IMR-90 (cell line): ENCODE measurements around the gene MRPL10. TPM values are rescaled to one million over a fixed set of nuclear protein-coding genes. Genes with fewer than 3 reads are reported as not detected.

Experiments
- ATAC-seq: fragments of 200-7000 bp; cut with Tn5 transposase; 2 replicates; pipeline ENCODE4 v1.9.1; 2020; ENCODE audit warnings: low read depth, mild to moderate bottlenecking, moderate library complexity
- BruUV-seq: library from RNA; stranded (reverse); fragments of 400-500 nt; replicated peaks from 2 replicates; lab custom pipeline; 2021; lab: Mats Ljungman, UMichigan
- CTCF ChIA-PET: fragments of 300-600 bp; formaldehyde crosslinking; extraction: SDS; loops from one replicate; lab custom pipeline; 2021; ENCODE audit warnings: antibody characterized with exemption; lab: Yijun Ruan, JAX
- POLR2A ChIA-PET: fragments of 300-600 bp; sonication (Branson Sonifier 250); formaldehyde crosslinking; loops from one replicate; lab custom pipeline; 2022; ENCODE audit warnings: antibody characterized with exemption; ENCODE audit not compliant: unreplicated experiment; lab: Charles Lee
- DNase-seq: peaks from one replicate; pipeline ENCODE4 v3.0.0; 2013
- H2AFZ ChIP-seq: replicated peaks from 2 replicates; pipeline ENCODE3; 2013; ENCODE audit warnings: low read length, mild to moderate bottlenecking; ENCODE audit not compliant: poor library complexity
- H2AK5ac ChIP-seq: 2 replicates; pipeline ENCODE4 v1.6.1; 2013; ENCODE audit warnings: low read depth, low read length, inconsistent platforms
- H2AK9ac ChIP-seq: replicated peaks from 2 replicates; pipeline ENCODE3; 2013; ENCODE audit warnings: mild to moderate bottlenecking, low read depth, low read length, moderate library complexity; ENCODE audit not compliant: poor library complexity
- H2BK120ac ChIP-seq: 2 replicates; pipeline ENCODE4 v1.6.1; 2013; ENCODE audit warnings: low read depth, low read length, inconsistent platforms
- H2BK15ac ChIP-seq: 3 replicates; pipeline ENCODE4 v1.6.1; 2013; ENCODE audit warnings: low read depth, low read length, inconsistent platforms
- H2BK20ac ChIP-seq: 2 replicates; pipeline ENCODE4 v1.6.1; 2013; ENCODE audit warnings: low read depth, mild to moderate bottlenecking, inconsistent platforms, low read length, moderate library complexity
- H2BK5ac ChIP-seq: 2 replicates; pipeline ENCODE4 v1.6.1; 2013; ENCODE audit warnings: mild to moderate bottlenecking, low read depth, low read length, inconsistent platforms; ENCODE audit not compliant: poor library complexity, severe bottlenecking
- H3K14ac ChIP-seq: replicated peaks from 2 replicates; pipeline ENCODE4 v1.6.1; 2013; ENCODE audit warnings: low read depth, low read length, inconsistent platforms
- H3K18ac ChIP-seq: 2 replicates; pipeline ENCODE4 v1.6.1; 2013; ENCODE audit warnings: low read depth, low read length, control low read depth
- H3K23ac ChIP-seq: 2 replicates; pipeline ENCODE4 v1.6.1; 2013; ENCODE audit warnings: low read depth, low read length, inconsistent platforms
- H3K27ac ChIP-seq: 2 replicates; pipeline ENCODE4 v1.5.1; 2013; ENCODE audit warnings: mild to moderate bottlenecking, control low read depth, low read length; ENCODE audit not compliant: insufficient read depth
- H3K27me3 ChIP-seq: 2 replicates; pipeline ENCODE4 v1.6.1; 2013; ENCODE audit warnings: low read length; ENCODE audit not compliant: control insufficient read depth, insufficient read depth
- H3K36me3 ChIP-seq: 2 replicates; pipeline ENCODE4 v1.6.1; 2013; ENCODE audit warnings: low read length, mixed read lengths; ENCODE audit not compliant: control insufficient read depth, insufficient read depth
- H3K4ac ChIP-seq: 2 replicates; pipeline ENCODE4 v1.6.1; 2013; ENCODE audit warnings: low read depth, low read length, inconsistent platforms
- H3K4me1 ChIP-seq: 2 replicates; pipeline ENCODE4 v1.6.1; 2013; ENCODE audit warnings: low read length, mixed read lengths; ENCODE audit not compliant: control insufficient read depth, insufficient read depth
- H3K4me2 ChIP-seq: 2 replicates; pipeline ENCODE4 v1.6.1; 2013; ENCODE audit warnings: low read depth, mild to moderate bottlenecking, control low read depth, low read length, moderate library complexity
- H3K4me3 ChIP-seq: 2 replicates; pipeline ENCODE4 v1.5.1; 2013; ENCODE audit warnings: low read depth, mild to moderate bottlenecking, control low read depth, low read length, moderate library complexity; ENCODE audit not compliant: insufficient read depth
- H3K56ac ChIP-seq: 2 replicates; pipeline ENCODE4 v1.6.1; 2013; ENCODE audit warnings: low read length, inconsistent platforms; ENCODE audit not compliant: insufficient read depth; ENCODE audit errors: extremely low read depth
- H3K79me1 ChIP-seq, 2 experiments: 2 replicates each; pipeline ENCODE4 v1.6.1; 2013; ENCODE audit warnings: low read length in 2 of 2, inconsistent platforms in 1 of 2, low read depth in 1 of 2
- H3K9ac ChIP-seq: 2 replicates; pipeline ENCODE4 v1.6.1; 2013; ENCODE audit warnings: low read depth, low read length, control low read depth
- H3K9me1 ChIP-seq: 2 replicates; pipeline ENCODE4 v1.6.1; 2013; ENCODE audit warnings: low read length, inconsistent platforms; ENCODE audit not compliant: insufficient read depth
- H3K9me3 ChIP-seq: 2 replicates; pipeline ENCODE4 v1.6.1; 2013; ENCODE audit warnings: low read length; ENCODE audit not compliant: control insufficient read depth, insufficient read depth
- H4K20me1 ChIP-seq: 2 replicates; pipeline ENCODE4 v1.6.1; 2013; ENCODE audit warnings: low read length, inconsistent platforms; ENCODE audit not compliant: insufficient read depth
- H4K5ac ChIP-seq: 2 replicates; pipeline ENCODE4 v1.6.1; 2013; ENCODE audit warnings: mild to moderate bottlenecking, low read depth, low read length, control low read depth
- H4K8ac ChIP-seq, 2 experiments: 2 replicates each; pipeline ENCODE4 v1.6.1; 2013; ENCODE audit warnings: low read depth in 2 of 2, low read length in 2 of 2, control low read depth in 1 of 2, inconsistent platforms in 1 of 2
- H4K91ac ChIP-seq: 2 replicates; pipeline ENCODE4 v1.6.1; 2013; ENCODE audit warnings: low read depth, low read length, inconsistent platforms; ENCODE audit not compliant: insufficient read depth
- BHLHE40 ChIP-seq: fragments of 150-350 bp; IDR thresholded peaks from 2 replicates; pipeline ENCODE4 v1.6.1; 2016; ENCODE audit warnings: mild to moderate bottlenecking, low read depth, low read length
- CEBPB ChIP-seq: IDR thresholded peaks from 2 replicates; pipeline ENCODE4 v1.6.1; 2012; ENCODE audit warnings: low read depth, low read length, improper control_type of control experiment
- CTCF ChIP-seq: conservative IDR thresholded peaks from 2 replicates; pipeline ENCODE4 v1.5.1; 2012; ENCODE audit warnings: mild to moderate bottlenecking, low read depth, low read length, improper control_type of control experiment
- RAD21 ChIP-seq: IDR thresholded peaks from 2 replicates; pipeline ENCODE4 v1.6.1; 2012; ENCODE audit warnings: low read length, improper control_type of control experiment
- SMC3 ChIP-seq: fragments of 150-350 bp; IDR thresholded peaks from 2 replicates; pipeline ENCODE4 v1.6.1; 2016; ENCODE audit warnings: low read depth, mild to moderate bottlenecking, antibody characterized with exemption, low read length, moderate library complexity
- WGBS, 2 experiments: methylation state at CpG; one replicate each; pipeline versions ENCODE4 v1.1.5 to v1.1.7; 2013; ENCODE audit warnings: missing lambda C conversion rate in 2 of 2; ENCODE audit not compliant: insufficient read length in 1 of 2; ENCODE audit errors: extremely low coverage in 2 of 2; 5-methylcytosine and 5-hydroxymethylcytosine counted together
- dilution Hi-C: fragments of 300-500 bp; cut with HindIII; formaldehyde crosslinking; loops from one replicate; pipeline ENCODE4 v1.14.3; 2018; ENCODE audit warnings: low sequenced_read_pairs; ENCODE audit not compliant: unreplicated experiment
- in situ Hi-C: fragments of 300-500 bp; cut with MboI; formaldehyde crosslinking; loops from 3 replicates; pipeline ENCODE4 v1.14.3; 2019; ENCODE audit warnings: low sequenced_read_pairs, inconsistent platforms, mixed read lengths
- intact Hi-C: fragments of 100-400 bp; cut with micrococcal nuclease; formaldehyde crosslinking; loops from 2 replicates; pipeline ENCODE4 v1.10.0; 2022
- polyA plus RNA-seq, 3 experiments: library from polyadenylated mRNA; depleted of rRNA; stranded (reverse); fragments of >200 nt; gene quantifications; 2 replicates each; pipeline ENCODE4 v1.2.3, GENCODE V29; 2012; ENCODE audit warnings: low replicate concordance in 1 of 3
- total RNA-seq: library from RNA; depleted of rRNA; stranded (reverse); fragments of >200 nt; gene quantifications from 2 replicates; pipeline ENCODE4 v1.2.3, GENCODE V29; 2012

MRPL10 gene
- total and polyA plus RNA-seq, 2 of the 4 experiments (the other 2 are of a cell fraction) = 32.3 to 61.8 TPM

GRCh38 chr17:47813077-47813476 is 18.3 kb downstream of the MRPL10 start:
- Histone ChIP-seq H3K4me1 (peaks cover 3% of the 10 kb centered on the region; the same call in 1 of the 2 replicates), H3K9me1 (0 out of 2 replicates have a peak, but pooled peaks cover 2% of the 10 kb centered on the region), H2AK5ac (no peak overlapping the region), H3K18ac (no peak overlapping the region), H3K4me3 (no peak overlapping the region), H4K20me1 (peaks cover 37% of the 10 kb centered on the region), H3K4ac (no peak overlapping the region), H3K27me3 (no peaks in the 10 kb centered on the region), H2BK15ac (no peak overlapping the region), H3K9ac (no peak overlapping the region), H3K14ac (no peak overlapping the region), H2AK9ac (no peak overlapping the region), H3K56ac (no peak overlapping the region), H2BK5ac (no peak overlapping the region), H2AFZ (no peak overlapping the region), H2BK120ac (no peak overlapping the region), H3K36me3 (peaks cover 62% of the 10 kb centered on the region), H4K8ac (no peak overlapping the region), H3K79me1 (no peaks in the 10 kb centered on the region), H3K9me3 (no peaks in the 10 kb centered on the region), H3K23ac (no peak overlapping the region), H2BK20ac (no peak overlapping the region), H4K91ac (no peak overlapping the region), H3K27ac (no peak overlapping the region), H4K5ac (no peak overlapping the region), H3K4me2 (no peak overlapping the region)
- 100% methylated on average over 2 of the region's 14 CpGs; no CpG with 5 or more reads in 1 of the 2 experiments for WGBS, 2 experiments
- intact Hi-C loops = no loop called here
- in situ Hi-C loops = no loop called here
- no peak for TF ChIP-seq CTCF
- TF ChIP-seq CEBPB = no peak
- no peak for TF ChIP-seq SMC3
- TF ChIP-seq RAD21 = no peak
- no peak for TF ChIP-seq BHLHE40
- dilution Hi-C loops = no loop called here
- DNase-seq (no peak), ATAC-seq (no peak)
- BruUV-seq = no TSS peak
- ChIA-PET CTCF (no interaction called here), POLR2A (no interaction called here)
